ENCODE data around the gene ZNF652. TPM values are rescaled to one million over a fixed set of nuclear protein-coding genes. Genes with fewer than 3 reads are reported as not detected.

The ZNF652 gene
- total and polyA plus RNA-seq, 2 experiments from 2014 or later: 36.2 to 54.5 TPM

DNA sequence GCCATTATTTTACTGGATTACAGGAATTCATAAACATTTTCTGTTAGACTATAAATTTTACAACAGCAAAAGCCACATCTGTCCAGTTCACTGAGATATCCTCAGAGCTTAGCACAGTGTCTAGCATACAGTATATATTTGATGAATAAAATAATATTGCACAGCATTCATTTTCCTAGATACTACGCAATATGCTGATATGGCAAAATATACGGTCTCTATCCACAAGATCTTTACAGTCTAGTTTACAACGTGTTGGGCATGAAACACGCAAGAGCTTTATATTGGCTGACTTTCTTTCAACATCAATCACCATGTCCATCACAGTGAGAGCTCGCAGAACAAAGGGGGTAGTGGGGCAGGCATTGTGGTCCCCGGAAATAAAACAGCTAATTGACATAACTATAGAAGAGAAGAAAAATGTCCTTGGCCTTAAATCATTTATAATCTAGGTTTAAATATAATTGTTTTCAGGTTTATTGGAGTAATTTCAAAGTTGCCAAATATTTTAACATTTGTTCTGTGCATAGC lies 43.5 kb downstream of the ZNF652 start:
- Histone ChIP-seq H3K4me3 (no peak overlapping the region), H3K4me2 (no peak overlapping the region), H3K36me3 (ENCODE audit: insufficient read depth) (no peaks in the 10 kb centered on the region), H4K20me1 (replicated peaks; ENCODE audit: insufficient read depth) (no peaks in the 10 kb centered on the region), H3K79me2 (replicated peaks; ENCODE audit: insufficient read depth) (peaks cover 26% of the 10 kb centered on the region), H3K9me2 (ENCODE audit: insufficient read depth) (no peaks in the 10 kb centered on the region), H3K27me3 (ENCODE audit: insufficient read depth) (no peaks in the 10 kb centered on the region), H2AFZ (no peak overlapping the region), H3K4me1 (ENCODE audit: insufficient read depth) (no peaks in the 10 kb centered on the region), H3F3A (replicated peaks; ENCODE audit: low read depth) (no peaks in the 10 kb centered on the region), H3K27ac (ENCODE audit: low read depth) (no peak overlapping the region)
- Mint-ChIP-seq H3K9me3 (no peaks in the 10 kb centered on the region), H3K4me3 (no peak overlapping the region), H3K36me3 (ENCODE audit: low read depth) (no peaks in the 10 kb centered on the region), H3K4me1 (peaks cover 8% of the 10 kb centered on the region), H3K27ac (no peak overlapping the region), H3K27me3 (ENCODE audit: insufficient read depth, low read depth, poor library complexity) (peaks cover 8% of the 10 kb centered on the region)
- DNase-seq (ENCODE audit: low spot score) (no peak), ATAC-seq (no peak)
- TF ChIP-seq, protein P1, sequence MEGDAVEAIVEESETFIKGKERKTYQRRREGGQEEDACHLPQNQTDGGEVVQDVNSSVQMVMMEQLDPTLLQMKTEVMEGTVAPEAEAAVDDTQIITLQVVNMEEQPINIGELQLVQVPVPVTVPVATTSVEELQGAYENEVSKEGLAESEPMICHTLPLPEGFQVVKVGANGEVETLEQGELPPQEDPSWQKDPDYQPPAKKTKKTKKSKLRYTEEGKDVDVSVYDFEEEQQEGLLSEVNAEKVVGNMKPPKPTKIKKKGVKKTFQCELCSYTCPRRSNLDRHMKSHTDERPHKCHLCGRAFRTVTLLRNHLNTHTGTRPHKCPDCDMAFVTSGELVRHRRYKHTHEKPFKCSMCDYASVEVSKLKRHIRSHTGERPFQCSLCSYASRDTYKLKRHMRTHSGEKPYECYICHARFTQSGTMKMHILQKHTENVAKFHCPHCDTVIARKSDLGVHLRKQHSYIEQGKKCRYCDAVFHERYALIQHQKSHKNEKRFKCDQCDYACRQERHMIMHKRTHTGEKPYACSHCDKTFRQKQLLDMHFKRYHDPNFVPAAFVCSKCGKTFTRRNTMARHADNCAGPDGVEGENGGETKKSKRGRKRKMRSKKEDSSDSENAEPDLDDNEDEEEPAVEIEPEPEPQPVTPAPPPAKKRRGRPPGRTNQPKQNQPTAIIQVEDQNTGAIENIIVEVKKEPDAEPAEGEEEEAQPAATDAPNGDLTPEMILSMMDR (conservative IDR thresholded peaks at IDR 0.05; ENCODE audit: low read depth in 2 of 2): no peak
- TF ChIP-seq, protein P2, sequence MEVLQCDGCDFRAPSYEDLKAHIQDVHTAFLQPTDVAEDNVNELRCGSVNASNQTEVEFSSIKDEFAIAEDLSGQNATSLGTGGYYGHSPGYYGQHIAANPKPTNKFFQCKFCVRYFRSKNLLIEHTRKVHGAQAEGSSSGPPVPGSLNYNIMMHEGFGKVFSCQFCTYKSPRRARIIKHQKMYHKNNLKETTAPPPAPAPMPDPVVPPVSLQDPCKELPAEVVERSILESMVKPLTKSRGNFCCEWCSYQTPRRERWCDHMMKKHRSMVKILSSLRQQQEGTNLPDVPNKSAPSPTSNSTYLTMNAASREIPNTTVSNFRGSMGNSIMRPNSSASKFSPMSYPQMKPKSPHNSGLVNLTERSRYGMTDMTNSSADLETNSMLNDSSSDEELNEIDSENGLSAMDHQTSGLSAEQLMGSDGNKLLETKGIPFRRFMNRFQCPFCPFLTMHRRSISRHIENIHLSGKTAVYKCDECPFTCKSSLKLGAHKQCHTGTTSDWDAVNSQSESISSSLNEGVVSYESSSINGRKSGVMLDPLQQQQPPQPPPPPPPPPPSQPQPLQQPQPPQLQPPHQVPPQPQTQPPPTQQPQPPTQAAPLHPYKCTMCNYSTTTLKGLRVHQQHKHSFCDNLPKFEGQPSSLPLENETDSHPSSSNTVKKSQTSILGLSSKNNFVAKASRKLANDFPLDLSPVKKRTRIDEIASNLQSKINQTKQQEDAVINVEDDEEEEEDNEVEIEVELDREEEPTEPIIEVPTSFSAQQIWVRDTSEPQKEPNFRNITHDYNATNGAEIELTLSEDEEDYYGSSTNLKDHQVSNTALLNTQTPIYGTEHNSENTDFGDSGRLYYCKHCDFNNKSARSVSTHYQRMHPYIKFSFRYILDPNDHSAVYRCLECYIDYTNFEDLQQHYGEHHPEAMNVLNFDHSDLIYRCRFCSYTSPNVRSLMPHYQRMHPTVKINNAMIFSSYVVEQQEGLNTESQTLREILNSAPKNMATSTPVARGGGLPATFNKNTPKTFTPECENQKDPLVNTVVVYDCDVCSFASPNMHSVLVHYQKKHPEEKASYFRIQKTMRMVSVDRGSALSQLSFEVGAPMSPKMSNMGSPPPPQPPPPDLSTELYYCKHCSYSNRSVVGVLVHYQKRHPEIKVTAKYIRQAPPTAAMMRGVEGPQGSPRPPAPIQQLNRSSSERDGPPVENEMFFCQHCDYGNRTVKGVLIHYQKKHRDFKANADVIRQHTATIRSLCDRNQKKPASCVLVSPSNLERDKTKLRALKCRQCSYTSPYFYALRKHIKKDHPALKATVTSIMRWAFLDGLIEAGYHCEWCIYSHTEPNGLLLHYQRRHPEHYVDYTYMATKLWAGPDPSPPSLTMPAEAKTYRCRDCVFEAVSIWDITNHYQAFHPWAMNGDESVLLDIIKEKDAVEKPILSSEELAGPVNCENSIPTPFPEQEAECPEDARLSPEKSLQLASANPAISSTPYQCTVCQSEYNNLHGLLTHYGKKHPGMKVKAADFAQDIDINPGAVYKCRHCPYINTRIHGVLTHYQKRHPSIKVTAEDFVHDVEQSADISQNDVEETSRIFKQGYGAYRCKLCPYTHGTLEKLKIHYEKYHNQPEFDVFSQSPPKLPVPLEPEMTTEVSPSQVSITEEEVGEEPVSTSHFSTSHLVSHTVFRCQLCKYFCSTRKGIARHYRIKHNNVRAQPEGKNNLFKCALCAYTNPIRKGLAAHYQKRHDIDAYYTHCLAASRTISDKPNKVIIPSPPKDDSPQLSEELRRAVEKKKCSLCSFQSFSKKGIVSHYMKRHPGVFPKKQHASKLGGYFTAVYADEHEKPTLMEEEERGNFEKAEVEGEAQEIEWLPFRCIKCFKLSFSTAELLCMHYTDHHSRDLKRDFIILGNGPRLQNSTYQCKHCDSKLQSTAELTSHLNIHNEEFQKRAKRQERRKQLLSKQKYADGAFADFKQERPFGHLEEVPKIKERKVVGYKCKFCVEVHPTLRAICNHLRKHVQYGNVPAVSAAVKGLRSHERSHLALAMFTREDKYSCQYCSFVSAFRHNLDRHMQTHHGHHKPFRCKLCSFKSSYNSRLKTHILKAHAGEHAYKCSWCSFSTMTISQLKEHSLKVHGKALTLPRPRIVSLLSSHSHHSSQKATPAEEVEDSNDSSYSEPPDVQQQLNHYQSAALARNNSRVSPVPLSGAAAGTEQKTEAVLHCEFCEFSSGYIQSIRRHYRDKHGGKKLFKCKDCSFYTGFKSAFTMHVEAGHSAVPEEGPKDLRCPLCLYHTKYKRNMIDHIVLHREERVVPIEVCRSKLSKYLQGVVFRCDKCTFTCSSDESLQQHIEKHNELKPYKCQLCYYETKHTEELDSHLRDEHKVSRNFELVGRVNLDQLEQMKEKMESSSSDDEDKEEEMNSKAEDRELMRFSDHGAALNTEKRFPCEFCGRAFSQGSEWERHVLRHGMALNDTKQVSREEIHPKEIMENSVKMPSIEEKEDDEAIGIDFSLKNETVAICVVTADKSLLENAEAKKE (CRISPR knock-in tag; IDR thresholded peaks at IDR 0.05): no peak
- TF ChIP-seq STAT1 (IDR thresholded peaks at IDR 0.05; ENCODE audit: unreplicated experiment) (no peak), CREB1 (CRISPR knock-in tag; IDR thresholded peaks at IDR 0.05; ENCODE audit: low read depth) (no peak), ZNF114 (CRISPR knock-in tag; IDR thresholded peaks at IDR 0.05) (no peak), EZH2phosphoT487 (IDR thresholded peaks at IDR 0.05; ENCODE audit: unreplicated experiment) (no peak), POLR2AphosphoS5 (IDR thresholded peaks at IDR 0.05; ENCODE audit: low read depth) (no peak), JUNB (IDR thresholded peaks at IDR 0.05; ENCODE audit: unreplicated experiment) (no peak), EZH2 (IDR thresholded peaks at IDR 0.05; ENCODE audit: low read depth, unreplicated experiment) (no peak), ZNF331 (CRISPR knock-in tag; IDR thresholded peaks at IDR 0.05; ENCODE audit: low read depth) (no peak), NANOG (IDR thresholded peaks at IDR 0.05; ENCODE audit: borderline replicate concordance) (no peak)
- TF ChIP-seq, protein P3, sequence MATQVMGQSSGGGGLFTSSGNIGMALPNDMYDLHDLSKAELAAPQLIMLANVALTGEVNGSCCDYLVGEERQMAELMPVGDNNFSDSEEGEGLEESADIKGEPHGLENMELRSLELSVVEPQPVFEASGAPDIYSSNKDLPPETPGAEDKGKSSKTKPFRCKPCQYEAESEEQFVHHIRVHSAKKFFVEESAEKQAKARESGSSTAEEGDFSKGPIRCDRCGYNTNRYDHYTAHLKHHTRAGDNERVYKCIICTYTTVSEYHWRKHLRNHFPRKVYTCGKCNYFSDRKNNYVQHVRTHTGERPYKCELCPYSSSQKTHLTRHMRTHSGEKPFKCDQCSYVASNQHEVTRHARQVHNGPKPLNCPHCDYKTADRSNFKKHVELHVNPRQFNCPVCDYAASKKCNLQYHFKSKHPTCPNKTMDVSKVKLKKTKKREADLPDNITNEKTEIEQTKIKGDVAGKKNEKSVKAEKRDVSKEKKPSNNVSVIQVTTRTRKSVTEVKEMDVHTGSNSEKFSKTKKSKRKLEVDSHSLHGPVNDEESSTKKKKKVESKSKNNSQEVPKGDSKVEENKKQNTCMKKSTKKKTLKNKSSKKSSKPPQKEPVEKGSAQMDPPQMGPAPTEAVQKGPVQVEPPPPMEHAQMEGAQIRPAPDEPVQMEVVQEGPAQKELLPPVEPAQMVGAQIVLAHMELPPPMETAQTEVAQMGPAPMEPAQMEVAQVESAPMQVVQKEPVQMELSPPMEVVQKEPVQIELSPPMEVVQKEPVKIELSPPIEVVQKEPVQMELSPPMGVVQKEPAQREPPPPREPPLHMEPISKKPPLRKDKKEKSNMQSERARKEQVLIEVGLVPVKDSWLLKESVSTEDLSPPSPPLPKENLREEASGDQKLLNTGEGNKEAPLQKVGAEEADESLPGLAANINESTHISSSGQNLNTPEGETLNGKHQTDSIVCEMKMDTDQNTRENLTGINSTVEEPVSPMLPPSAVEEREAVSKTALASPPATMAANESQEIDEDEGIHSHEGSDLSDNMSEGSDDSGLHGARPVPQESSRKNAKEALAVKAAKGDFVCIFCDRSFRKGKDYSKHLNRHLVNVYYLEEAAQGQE (IDR thresholded peaks at IDR 0.05; ENCODE audit: unreplicated experiment): no peak
- TF ChIP-seq, protein P4, sequence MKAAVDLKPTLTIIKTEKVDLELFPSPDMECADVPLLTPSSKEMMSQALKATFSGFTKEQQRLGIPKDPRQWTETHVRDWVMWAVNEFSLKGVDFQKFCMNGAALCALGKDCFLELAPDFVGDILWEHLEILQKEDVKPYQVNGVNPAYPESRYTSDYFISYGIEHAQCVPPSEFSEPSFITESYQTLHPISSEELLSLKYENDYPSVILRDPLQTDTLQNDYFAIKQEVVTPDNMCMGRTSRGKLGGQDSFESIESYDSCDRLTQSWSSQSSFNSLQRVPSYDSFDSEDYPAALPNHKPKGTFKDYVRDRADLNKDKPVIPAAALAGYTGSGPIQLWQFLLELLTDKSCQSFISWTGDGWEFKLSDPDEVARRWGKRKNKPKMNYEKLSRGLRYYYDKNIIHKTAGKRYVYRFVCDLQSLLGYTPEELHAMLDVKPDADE (IDR thresholded peaks at IDR 0.05): no peak

Measured in GM23338 (cell line).